Measurements from ENCODE around the gene PAIP2B.

DNA sequence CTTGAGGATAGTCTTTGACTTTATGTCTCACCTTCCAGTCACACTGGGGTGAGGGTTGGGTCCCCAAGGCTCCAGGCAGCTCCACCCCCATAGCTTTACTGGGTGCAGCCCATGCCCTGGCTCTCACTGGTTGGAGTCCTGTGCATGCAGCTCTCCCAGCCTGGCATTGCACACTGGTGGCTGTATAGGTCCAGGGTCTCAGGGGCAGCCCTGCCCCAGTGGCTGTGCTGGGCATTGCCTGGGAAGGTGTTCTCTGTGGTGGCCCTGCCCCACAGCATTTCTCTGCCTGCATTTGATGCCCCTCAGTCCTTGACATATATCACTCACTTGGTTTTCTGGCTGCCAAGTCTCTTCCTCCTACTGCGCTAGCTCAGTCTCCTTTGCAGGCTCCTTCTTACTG is 75.3 kb downstream of the PAIP2B start:
- TF ChIP-seq, protein P1, sequence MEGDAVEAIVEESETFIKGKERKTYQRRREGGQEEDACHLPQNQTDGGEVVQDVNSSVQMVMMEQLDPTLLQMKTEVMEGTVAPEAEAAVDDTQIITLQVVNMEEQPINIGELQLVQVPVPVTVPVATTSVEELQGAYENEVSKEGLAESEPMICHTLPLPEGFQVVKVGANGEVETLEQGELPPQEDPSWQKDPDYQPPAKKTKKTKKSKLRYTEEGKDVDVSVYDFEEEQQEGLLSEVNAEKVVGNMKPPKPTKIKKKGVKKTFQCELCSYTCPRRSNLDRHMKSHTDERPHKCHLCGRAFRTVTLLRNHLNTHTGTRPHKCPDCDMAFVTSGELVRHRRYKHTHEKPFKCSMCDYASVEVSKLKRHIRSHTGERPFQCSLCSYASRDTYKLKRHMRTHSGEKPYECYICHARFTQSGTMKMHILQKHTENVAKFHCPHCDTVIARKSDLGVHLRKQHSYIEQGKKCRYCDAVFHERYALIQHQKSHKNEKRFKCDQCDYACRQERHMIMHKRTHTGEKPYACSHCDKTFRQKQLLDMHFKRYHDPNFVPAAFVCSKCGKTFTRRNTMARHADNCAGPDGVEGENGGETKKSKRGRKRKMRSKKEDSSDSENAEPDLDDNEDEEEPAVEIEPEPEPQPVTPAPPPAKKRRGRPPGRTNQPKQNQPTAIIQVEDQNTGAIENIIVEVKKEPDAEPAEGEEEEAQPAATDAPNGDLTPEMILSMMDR (IDR thresholded peaks at IDR 0.05; ENCODE audit: borderline replicate concordance, extremely low read depth, low read length, poor library complexity, severe bottlenecking) = no peak
- TF ChIP-seq EZH2 (IDR thresholded peaks at IDR 0.05; ENCODE audit: borderline replicate concordance, low read depth, low read length, severe bottlenecking) = no peak
